ENCODE results near the gene CACNA1I. TPM values are rescaled to one million over a fixed set of nuclear protein-coding genes. Genes with fewer than 3 reads are reported as not detected.

CACNA1I gene
- total and polyA plus RNA-seq, 2 donors (not counting 1 experiment from before 2014, with no cell fraction given): 0.07 to 0.25 TPM

DNA sequence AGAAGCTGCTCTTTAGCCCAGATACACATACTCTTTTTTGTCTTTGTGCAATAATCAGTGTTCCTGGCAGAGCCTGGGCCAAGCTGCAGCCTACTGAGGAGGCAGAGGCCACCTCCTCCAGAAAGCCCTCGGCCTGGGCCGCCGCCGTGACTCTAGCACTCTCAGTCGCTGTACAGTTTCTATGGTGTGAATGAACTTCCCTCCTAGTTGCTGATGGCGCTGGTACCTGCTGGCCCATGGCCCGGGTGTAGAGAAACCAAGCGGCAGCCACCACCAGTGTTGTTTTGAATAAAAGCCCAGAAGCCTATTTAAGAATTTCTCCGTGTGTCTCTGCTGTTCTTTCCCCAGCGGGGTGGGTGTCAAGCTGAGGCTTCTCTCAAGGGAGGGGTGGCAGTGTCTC is 118.9 kb downstream of the CACNA1I start:
- ChIA-PET POLR2A (no interaction called here), CTCF (interaction anchor here (1.3 kb wide), 1 partner anchor 335 kb away, joined by 3 read pairs; no protein-coding TSS in a partner anchor)
- Histone ChIP-seq H3K9me3 (ENCODE audit: control extremely low read depth in 1 of 3, control insufficient read depth in 2 of 3, insufficient read depth in 1 of 3, low read length in 2 of 3) (peaks cover 0 to 15% (median 0%) of the 10 kb centered on the region in 3 donors), H3K4me1 (ENCODE audit: control insufficient read depth in 2 of 2, insufficient read depth in 2 of 2, low read length in 2 of 2) (peaks cover 9 to 10% of the 10 kb centered on the region in 2 donors), H3K36me3 (replicated peaks in 1 of 2; ENCODE audit: control extremely low read depth in 1 of 2, control insufficient read depth in 1 of 2, extremely low read depth in 1 of 2, insufficient read depth in 2 of 2, low read length in 1 of 2) (no peaks in the 10 kb centered on the region), H3K9ac (ENCODE audit: low read length) (no peak overlapping the region), H3K79me2 (ENCODE audit: control insufficient read depth, insufficient read depth, low read length) (no peaks in the 10 kb centered on the region), H3K4me3 (ENCODE audit: control extremely low read depth in 1 of 5, extremely low read depth in 1 of 5, insufficient read depth in 1 of 5, low read depth in 2 of 5, low read length in 4 of 5) (no peak overlapping the region), H3K27ac (ENCODE audit: low read length in 2 of 2) (no peak overlapping the region), H4K20me1 (ENCODE audit: control insufficient read depth, insufficient read depth, low read length, poor library complexity, severe bottlenecking) (no peaks in the 10 kb centered on the region), H2AFZ (ENCODE audit: insufficient read depth, low read depth, low read length, poor library complexity, severe bottlenecking) (no peak overlapping the region), H3K4me2 (replicated peaks; ENCODE audit: low read depth, low read length, poor library complexity, severe bottlenecking) (no peak overlapping the region), H3K27me3 (replicated peaks in 1 of 4; ENCODE audit: control extremely low read depth in 1 of 4, control insufficient read depth in 3 of 4, insufficient read depth in 4 of 4, low read length in 3 of 4) (peaks cover 0 to 60% (median 11%) of the 10 kb centered on the region in 4 experiments)
- H3K4me3 Mint-ChIP-seq: no peak overlapping the region
- ATAC-seq (ENCODE audit: low read depth): no peak
- peaks cover 7% of the 10 kb centered on the region for H3K4me1 Mint-ChIP-seq
- TF ChIP-seq EZH2 (IDR thresholded peaks at IDR 0.05; ENCODE audit: borderline replicate concordance, insufficient read depth, low read depth, low read length, poor library complexity, severe bottlenecking): no peak
- TF ChIP-seq, protein P1, sequence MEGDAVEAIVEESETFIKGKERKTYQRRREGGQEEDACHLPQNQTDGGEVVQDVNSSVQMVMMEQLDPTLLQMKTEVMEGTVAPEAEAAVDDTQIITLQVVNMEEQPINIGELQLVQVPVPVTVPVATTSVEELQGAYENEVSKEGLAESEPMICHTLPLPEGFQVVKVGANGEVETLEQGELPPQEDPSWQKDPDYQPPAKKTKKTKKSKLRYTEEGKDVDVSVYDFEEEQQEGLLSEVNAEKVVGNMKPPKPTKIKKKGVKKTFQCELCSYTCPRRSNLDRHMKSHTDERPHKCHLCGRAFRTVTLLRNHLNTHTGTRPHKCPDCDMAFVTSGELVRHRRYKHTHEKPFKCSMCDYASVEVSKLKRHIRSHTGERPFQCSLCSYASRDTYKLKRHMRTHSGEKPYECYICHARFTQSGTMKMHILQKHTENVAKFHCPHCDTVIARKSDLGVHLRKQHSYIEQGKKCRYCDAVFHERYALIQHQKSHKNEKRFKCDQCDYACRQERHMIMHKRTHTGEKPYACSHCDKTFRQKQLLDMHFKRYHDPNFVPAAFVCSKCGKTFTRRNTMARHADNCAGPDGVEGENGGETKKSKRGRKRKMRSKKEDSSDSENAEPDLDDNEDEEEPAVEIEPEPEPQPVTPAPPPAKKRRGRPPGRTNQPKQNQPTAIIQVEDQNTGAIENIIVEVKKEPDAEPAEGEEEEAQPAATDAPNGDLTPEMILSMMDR (IDR thresholded peaks at IDR 0.05): no peak
- intact Hi-C loops (cut with micrococcal nuclease): no loop called here
- DNase-seq: no peak
- 91% methylated on average over 10 of the region's 10 CpGs for WGBS (ENCODE audit: insufficient coverage)
- H3K27ac Mint-ChIP-seq: no peak overlapping the region
- peaks cover 52% of the 10 kb centered on the region for H3K27me3 Mint-ChIP-seq
- no peaks in the 10 kb centered on the region for H3K9me3 Mint-ChIP-seq (ENCODE audit: insufficient read depth)

DNA sequence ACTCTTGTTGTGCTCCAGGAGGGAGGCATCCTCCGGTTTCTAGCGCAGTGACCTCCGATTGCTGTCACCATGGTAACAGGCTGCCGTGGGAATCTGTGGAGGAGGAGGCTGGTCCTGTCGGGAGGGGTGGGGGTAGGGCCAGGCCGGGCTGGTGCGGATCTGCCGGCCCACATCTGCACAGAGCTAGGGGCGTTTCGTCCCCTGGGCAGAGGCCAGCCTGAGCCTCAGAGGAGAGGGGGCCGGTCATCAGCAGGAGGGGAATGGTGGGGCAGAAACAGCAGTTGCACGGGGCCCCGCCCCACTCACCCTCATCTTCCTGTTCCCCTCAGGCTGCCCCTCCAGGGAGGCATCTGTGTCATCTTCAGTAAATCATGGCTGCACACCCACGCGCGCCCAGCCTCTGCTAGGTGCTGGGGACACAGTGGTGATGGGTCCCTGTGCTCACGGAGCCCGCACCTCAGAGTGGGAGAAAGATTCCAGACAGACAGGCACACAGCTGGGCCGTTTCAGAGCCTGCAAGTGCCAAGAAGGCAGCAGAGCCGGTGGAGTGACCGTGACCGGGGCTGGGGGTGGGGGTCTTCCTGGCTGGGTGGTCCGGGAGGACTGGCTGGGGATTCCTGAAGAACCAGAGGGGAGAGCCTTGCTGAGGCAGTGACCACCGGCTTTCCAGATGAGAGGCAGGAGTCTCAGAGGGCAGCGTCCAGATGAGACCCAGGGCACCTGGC is 120.5 kb downstream of the CACNA1I start:
- H3K9me3 Mint-ChIP-seq (ENCODE audit: insufficient read depth): no peaks in the 10 kb centered on the region
- DNase-seq: no peak
- TF ChIP-seq, protein P1 (IDR thresholded peaks at IDR 0.05): no peak
- TF ChIP-seq EZH2 (IDR thresholded peaks at IDR 0.05; ENCODE audit: borderline replicate concordance, insufficient read depth, low read depth, low read length, poor library complexity, severe bottlenecking): no peak
- WGBS (ENCODE audit: insufficient coverage): 24% methylated on average over 25 of the region's 25 CpGs
- Histone ChIP-seq H3K27me3 (replicated peaks in 1 of 4; ENCODE audit: control extremely low read depth in 1 of 4, control insufficient read depth in 3 of 4, insufficient read depth in 4 of 4, low read length in 3 of 4) (peaks cover 0 to 58% (median 8%) of the 10 kb centered on the region in 4 experiments), H3K27ac (ENCODE audit: low read length in 2 of 2) (no peak overlapping the region), H3K4me1 (ENCODE audit: control insufficient read depth in 2 of 2, insufficient read depth in 2 of 2, low read length in 2 of 2) (peaks cover 6% of the 10 kb centered on the region in 2 donors), H2AFZ (ENCODE audit: insufficient read depth, low read depth, low read length, poor library complexity, severe bottlenecking) (peak overlapping the region; percentile 40), H3K4me2 (replicated peaks; ENCODE audit: low read depth, low read length, poor library complexity, severe bottlenecking) (peak overlapping the region; percentile 47), H3K36me3 (replicated peaks in 1 of 2; ENCODE audit: control extremely low read depth in 1 of 2, control insufficient read depth in 1 of 2, extremely low read depth in 1 of 2, insufficient read depth in 2 of 2, low read length in 1 of 2) (no peaks in the 10 kb centered on the region), H3K4me3 (ENCODE audit: control extremely low read depth in 1 of 5, extremely low read depth in 1 of 5, insufficient read depth in 1 of 5, low read depth in 2 of 5, low read length in 4 of 5) (peak overlapping the region in 1 of 5 experiments; percentile 11), H3K9ac (ENCODE audit: low read length) (no peak overlapping the region), H4K20me1 (ENCODE audit: control insufficient read depth, insufficient read depth, low read length, poor library complexity, severe bottlenecking) (no peaks in the 10 kb centered on the region), H3K79me2 (ENCODE audit: control insufficient read depth, insufficient read depth, low read length) (no peaks in the 10 kb centered on the region), H3K9me3 (ENCODE audit: control extremely low read depth in 1 of 3, control insufficient read depth in 2 of 3, insufficient read depth in 1 of 3, low read length in 2 of 3) (peaks cover 0 to 12% (median 0%) of the 10 kb centered on the region in 3 donors)
- H3K27ac Mint-ChIP-seq: no peak overlapping the region
- ChIA-PET CTCF (no interaction called here), POLR2A (no interaction called here)
- H3K4me1 Mint-ChIP-seq: peaks cover 5% of the 10 kb centered on the region
- intact Hi-C loops (cut with micrococcal nuclease): no loop called here
- H3K27me3 Mint-ChIP-seq: peaks cover 51% of the 10 kb centered on the region
- ATAC-seq (ENCODE audit: low read depth): no peak
- H3K4me3 Mint-ChIP-seq: peak overlapping the region; percentile 5

Data from B cell (primary cell).